CD4-positive, alpha-beta T cell treated with Interleukin-15 for 4 hours (primary cell): ENCODE data around the gene REM2.
"Not testable (repeated sequence)": the region's sequence is repeated elsewhere in the genome, so short reads cannot be mapped to it uniquely, and the experiment has no call there.

Source experiments
- DNase-seq: peaks from one replicate; pipeline ENCODE4 v3.0.0-alpha.2; 2020; ENCODE audit warnings: low spot score

Gene REM2

GRCh38 chr14:22848351-22849164 is 34.5 kb upstream of the REM2 start:
- DNase-seq, result no peak

GRCh38 chr14:22849212-22849819 is 33.7 kb upstream of the REM2 start:
- no peak for DNase-seq

GRCh38 chr14:22850944-22851764 is 31.9 kb upstream of the REM2 start:
- DNase-seq, result no peak

GRCh38 chr14:22852178-22852577 is 30.8 kb upstream of the REM2 start:
- DNase-seq, result not testable (repeated sequence)

- DNase-seq, result no peak
Observed at GRCh38 chr14:22852599-22852939, 30.5 kb upstream of the REM2 start.

GRCh38 chr14:22852940-22853767 is 29.9 kb upstream of the REM2 start:
- peak; percentile 88 for DNase-seq

GRCh38 chr14:22854296-22854695 is 28.7 kb upstream of the REM2 start:
- not testable (repeated sequence) for DNase-seq

GRCh38 chr14:22854963-22855724 is 27.9 kb upstream of the REM2 start:
- DNase-seq, result no peak

GRCh38 chr14:22856428-22856827 is 26.6 kb upstream of the REM2 start:
- no peak for DNase-seq

GRCh38 chr14:22860377-22860776 is 22.6 kb upstream of the REM2 start:
- DNase-seq, result not testable (repeated sequence)

GRCh38 chr14:22861651-22862050 is 21.4 kb upstream of the REM2 start:
- DNase-seq, result no peak

- no peak for DNase-seq
Observed at GRCh38 chr14:22864979-22865378, 18.0 kb upstream of the REM2 start.

- DNase-seq, result no peak
Observed at GRCh38 chr14:22865424-22866405, 17.3 kb upstream of the REM2 start.

GRCh38 chr14:22866874-22867273 is 16.1 kb upstream of the REM2 start:
- DNase-seq, result no peak

GRCh38 chr14:22870811-22871223 is 12.2 kb upstream of the REM2 start:
- no peak for DNase-seq

- DNase-seq, result peak; percentile 80
Observed at GRCh38 chr14:22871224-22872032, 11.6 kb upstream of the REM2 start, which contains the start of gene LRP10. TSS of gene LRP10 (plus strand) at chr14:22871740. CDS start at chr14:22872304, 564 bp downstream.

GRCh38 chr14:22872033-22872832 is 10.8 kb upstream of the REM2 start:
- DNase-seq, result peak; percentile 77
